SK-N-SH (cell line): ENCODE measurements around the gene GALM. TPM values are rescaled to one million over a fixed set of nuclear protein-coding genes. Genes with fewer than 3 reads are reported as not detected.

Source experiments
- CTCF ChIA-PET: fragments of 300-600, 350-600 bp; formaldehyde crosslinking; extraction: SDS; loops from one replicate; lab custom pipeline; 2021; lab: Yijun Ruan, JAX
- POLR2A ChIA-PET: fragments of 350-600 bp; sonication (Branson Sonifier 250); formaldehyde crosslinking; extraction: SDS; loops from one replicate; lab custom pipeline; 2020; ENCODE audit warnings: antibody characterized with exemption, inconsistent platforms; lab: Yijun Ruan, JAX
- DNase-seq: peaks from one replicate; pipeline ENCODE4 v3.0.0; 2012
- H2AFZ ChIP-seq: fragments of 200-600 bp; sonication (generic); 2 replicates; pipeline ENCODE4 v1.8.1; 2016; ENCODE audit warnings: antibody characterized with exemption, mild to moderate bottlenecking, low read depth
- H3F3A ChIP-seq: fragments of 200-600 bp; sonication (generic); replicated peaks from 2 replicates; pipeline ENCODE3; 2016; ENCODE audit warnings: antibody characterized with exemption, mild to moderate bottlenecking; ENCODE audit not compliant: insufficient read depth
- H3K27ac ChIP-seq, 2 experiments: fragments of 200-500 bp in 1 of 2; fragments of 200-600 bp in 1 of 2; sonication (Bioruptor generic) in 1 of 2; sonication (generic), shearing (Covaris generic) in 1 of 2; 2 replicates each; pipeline versions ENCODE4 v1.5.1 to v1.6.1; 2014 to 2016; ENCODE audit warnings: low read depth in 2 of 2, inconsistent platforms in 1 of 2, low read length in 1 of 2, mild to moderate bottlenecking in 1 of 2, mixed read lengths in 1 of 2
- H3K27me3 ChIP-seq: fragments of 200-600 bp; sonication (generic), shearing (Covaris generic); 2 replicates; pipeline ENCODE4 v1.6.1; 2016; ENCODE audit warnings: mixed run types; ENCODE audit not compliant: insufficient read depth
- H3K36me3 ChIP-seq, 2 experiments: fragments of 200-500 bp in 1 of 2; fragments of 200-600 bp in 1 of 2; sonication (Bioruptor generic) in 1 of 2; sonication (generic) in 1 of 2; replicated peaks in 1 of 2; 2 replicates each; pipeline versions ENCODE3 to v1.5.1; 2014 to 2016; ENCODE audit warnings: low read length in 1 of 2, mild to moderate bottlenecking in 1 of 2; ENCODE audit not compliant: insufficient read depth in 2 of 2, control insufficient read depth in 1 of 2
- H3K4me1 ChIP-seq, 2 experiments: fragments of 200-500 bp in 1 of 2; fragments of 200-600 bp in 1 of 2; sonication (Bioruptor generic) in 1 of 2; sonication (generic), shearing (Covaris generic) in 1 of 2; 2 replicates each; pipeline versions ENCODE4 v1.5.1 to v1.6.1; 2014 to 2016; ENCODE audit warnings: low read depth in 1 of 2, low read length in 1 of 2, mixed run types in 1 of 2; ENCODE audit not compliant: insufficient read depth in 2 of 2, control insufficient read depth in 1 of 2
- H3K4me2 ChIP-seq: fragments of 200-600 bp; sonication (generic), shearing (Covaris generic); 2 replicates; pipeline ENCODE4 v1.6.1; 2017; ENCODE audit warnings: mixed run types
- H3K4me3 ChIP-seq, 2 experiments: fragments of 200-500 bp in 1 of 2; fragments of 200-600 bp in 1 of 2; sonication (Bioruptor generic) in 1 of 2; sonication (generic), shearing (Covaris generic) in 1 of 2; 2 replicates each; pipeline versions ENCODE4 v1.5.1 to v1.8.1; 2014 to 2016; ENCODE audit warnings: low read depth in 2 of 2, inconsistent platforms in 1 of 2, low read length in 1 of 2, mild to moderate bottlenecking in 1 of 2, mixed read lengths in 1 of 2, moderate library complexity in 1 of 2
- H3K79me2 ChIP-seq: fragments of 200-600 bp; sonication (generic); 2 replicates; pipeline ENCODE4 v1.8.1; 2017; ENCODE audit warnings: mild to moderate bottlenecking; ENCODE audit not compliant: insufficient read depth
- H3K9ac ChIP-seq: fragments of 200-600 bp; sonication (generic); 2 replicates; pipeline ENCODE4 v1.6.1; 2017; ENCODE audit warnings: mixed run types
- H3K9me2 ChIP-seq: fragments of 200-600 bp; sonication (generic); 2 replicates; pipeline ENCODE4 v1.6.1; 2017; ENCODE audit warnings: mixed run types
- H3K9me3 ChIP-seq: fragments of 200-600 bp; sonication (generic); 2 replicates; pipeline ENCODE4 v1.6.1; 2017; ENCODE audit warnings: mixed run types, mild to moderate bottlenecking, moderate library complexity
- H4K20me1 ChIP-seq: fragments of 200-600 bp; sonication (generic); 2 replicates; pipeline ENCODE4 v1.6.1; 2017; ENCODE audit warnings: mild to moderate bottlenecking, mixed run types; ENCODE audit not compliant: insufficient read depth
- ELF1 ChIP-seq: IDR thresholded peaks from 2 replicates; pipeline ENCODE4 v1.4.0; 2012
- EP300 ChIP-seq, 2 experiments: IDR thresholded peaks; 2 replicates each; pipeline versions ENCODE4 v1.4.0 to v1.6.1; 2012; ENCODE audit warnings: borderline replicate concordance in 1 of 2, low read depth in 1 of 2, low read length in 1 of 2
- FOSL2 ChIP-seq: IDR thresholded peaks from 2 replicates; pipeline ENCODE4 v1.4.0; 2012; ENCODE audit warnings: low read depth, mild to moderate bottlenecking, moderate library complexity, borderline replicate concordance
- FOXJ3 ChIP-seq: sonication (generic); formaldehyde crosslinking; IDR thresholded peaks from 2 replicates; pipeline ENCODE4 v1.5.1; 2020; ENCODE audit warnings: mild to moderate bottlenecking, missing genetic modification reagents
- FOXM1 ChIP-seq: IDR thresholded peaks from 2 replicates; pipeline ENCODE4 v1.4.0; 2012; ENCODE audit warnings: low read depth, mild to moderate bottlenecking
- GATA2 ChIP-seq: sonication (generic); formaldehyde crosslinking; IDR thresholded peaks from 2 replicates; pipeline ENCODE4 v1.5.0; 2020; ENCODE audit warnings: mild to moderate bottlenecking, missing genetic modification reagents
- JUND ChIP-seq: IDR thresholded peaks from 2 replicates; pipeline ENCODE4 v1.4.0; 2012
- MEF2A ChIP-seq: IDR thresholded peaks from 2 replicates; pipeline ENCODE4 v1.4.0; 2012; ENCODE audit warnings: low read depth, borderline replicate concordance
- MXI1 ChIP-seq: IDR thresholded peaks from 2 replicates; pipeline ENCODE4 v1.6.1; 2012; ENCODE audit warnings: mild to moderate bottlenecking, low read depth, low read length, improper control_type of control experiment
- NFIC ChIP-seq: IDR thresholded peaks from 2 replicates; pipeline ENCODE4 v1.4.0; 2012; ENCODE audit warnings: borderline replicate concordance
- NRF1 ChIP-seq: IDR thresholded peaks from 2 replicates; pipeline ENCODE4 v1.6.1; 2012; ENCODE audit warnings: low read depth, mild to moderate bottlenecking, low read length
- POLR2AphosphoS5 ChIP-seq: IDR thresholded peaks from 2 replicates; pipeline ENCODE4 v1.6.1; 2012; ENCODE audit warnings: low read depth, low read length
- SMC3 ChIP-seq: IDR thresholded peaks from 2 replicates; pipeline ENCODE4 v1.6.1; 2012; ENCODE audit warnings: low read depth, low read length, improper control_type of control experiment
- TCF12 ChIP-seq: IDR thresholded peaks from 2 replicates; pipeline ENCODE4 v1.4.0; 2012
- YY1 ChIP-seq: IDR thresholded peaks from 2 replicates; pipeline ENCODE4 v1.4.0; 2012; ENCODE audit warnings: low read depth, mild to moderate bottlenecking
- WGBS: methylation state at CpG from one replicate; pipeline ENCODE4 v1.1.6; 2017; ENCODE audit warnings: low lambda C conversion rate; 5-methylcytosine and 5-hydroxymethylcytosine counted together
- polyA plus RNA-seq, 3 experiments: library from polyadenylated mRNA; depleted of rRNA; stranded (reverse); fragments of >200 nt; gene quantifications; 2 replicates each; pipeline ENCODE4 v1.2.3, GENCODE V29; 2012
- TF ChIP-seq, protein P1 (sequence below): IDR thresholded peaks from 2 replicates; pipeline ENCODE4 v1.4.0; 2012; ENCODE audit warnings: low read depth, borderline replicate concordance
- TF ChIP-seq, protein P2 (sequence below): fragments of 150-350 bp; IDR thresholded peaks from 2 replicates; pipeline ENCODE4 v1.6.1; 2017; ENCODE audit warnings: antibody characterized with exemption, low read length, low read depth, borderline replicate concordance
- TF ChIP-seq, protein P3 (sequence below): IDR thresholded peaks from 2 replicates; pipeline ENCODE4 v1.4.0; 2012; ENCODE audit warnings: low read depth, borderline replicate concordance

The GALM gene
- polyA plus RNA-seq, 1 of the 3 experiments (the other 2 are of a cell fraction): 17.9 TPM

DNA sequence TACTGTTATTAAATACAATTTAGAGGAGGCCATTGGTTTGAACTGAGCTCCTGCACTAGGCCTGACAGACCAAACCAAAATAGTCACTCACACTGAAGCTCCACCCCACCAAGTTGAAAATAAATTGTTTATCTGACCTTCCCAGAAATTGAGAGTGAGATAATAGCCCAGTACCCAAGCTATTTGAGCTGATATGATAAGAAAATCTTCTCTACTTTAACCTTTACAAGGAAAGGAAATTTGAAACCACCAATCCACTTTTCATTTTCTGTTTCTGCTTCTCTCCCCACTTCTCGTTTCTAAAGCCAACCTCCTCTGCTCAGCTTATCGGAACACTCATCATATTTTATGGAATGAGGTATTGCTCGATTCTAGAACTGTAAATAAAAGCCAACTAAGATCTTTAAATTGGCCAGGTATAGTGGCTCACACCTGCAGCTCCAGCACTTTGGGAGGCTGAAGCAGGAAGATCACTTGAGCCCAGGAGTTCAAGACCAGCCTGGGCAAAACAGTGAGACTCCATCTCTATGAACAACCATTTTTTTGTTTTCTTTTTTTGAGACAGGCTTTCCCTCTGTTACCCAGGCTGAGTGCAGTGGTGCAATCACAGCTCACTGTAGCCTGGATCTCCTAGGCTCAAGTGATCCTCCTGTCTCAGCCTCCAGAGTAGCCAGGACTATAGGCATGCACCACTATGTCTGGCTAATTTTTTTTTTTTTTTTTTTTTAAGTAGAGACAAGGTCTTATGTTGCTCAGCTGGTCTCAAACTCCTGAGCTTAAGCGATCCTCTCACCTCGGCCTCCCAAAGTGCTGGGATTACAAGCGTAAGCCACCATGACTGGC, 13.3 kb upstream of the GALM start:
- no peak overlapping the region for H3K4me2 ChIP-seq
- ChIA-PET POLR2A (interaction anchor here (0.6 kb wide), 1 partner anchor 51 kb away, joined by 4 read pairs; no protein-coding TSS in a partner anchor), CTCF (interaction anchor here (1.2 to 1.9 kb wide), 2 partner anchors 18 to 49 kb away, joined by 5 read pairs; no protein-coding TSS in a partner anchor)
- H3K9me2 ChIP-seq: no peaks in the 10 kb centered on the region
- H3F3A ChIP-seq: no peaks in the 10 kb centered on the region
- H3K27me3 ChIP-seq: no peaks in the 10 kb centered on the region
- TF ChIP-seq FOXJ3 (CRISPR knock-in tag) (no peak), YY1 (no peak), SMC3 (no peak), TCF12 (no peak), JUND (no peak), GATA2 (no peak), NRF1 (no peak), EP300 (IDR thresholded peaks at IDR 0.05; ENCODE audit: borderline replicate concordance in 1 of 2, low read depth in 1 of 2, low read length in 1 of 2) (no peak), ELF1 (no peak), MEF2A (no peak), FOSL2 (no peak), POLR2AphosphoS5 (no peak), NFIC (no peak), MXI1 (no peak), FOXM1 (no peak)
- TF ChIP-seq, protein P1, sequence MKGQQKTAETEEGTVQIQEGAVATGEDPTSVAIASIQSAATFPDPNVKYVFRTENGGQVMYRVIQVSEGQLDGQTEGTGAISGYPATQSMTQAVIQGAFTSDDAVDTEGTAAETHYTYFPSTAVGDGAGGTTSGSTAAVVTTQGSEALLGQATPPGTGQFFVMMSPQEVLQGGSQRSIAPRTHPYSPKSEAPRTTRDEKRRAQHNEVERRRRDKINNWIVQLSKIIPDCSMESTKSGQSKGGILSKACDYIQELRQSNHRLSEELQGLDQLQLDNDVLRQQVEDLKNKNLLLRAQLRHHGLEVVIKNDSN: no peak
- TF ChIP-seq, protein P2, sequence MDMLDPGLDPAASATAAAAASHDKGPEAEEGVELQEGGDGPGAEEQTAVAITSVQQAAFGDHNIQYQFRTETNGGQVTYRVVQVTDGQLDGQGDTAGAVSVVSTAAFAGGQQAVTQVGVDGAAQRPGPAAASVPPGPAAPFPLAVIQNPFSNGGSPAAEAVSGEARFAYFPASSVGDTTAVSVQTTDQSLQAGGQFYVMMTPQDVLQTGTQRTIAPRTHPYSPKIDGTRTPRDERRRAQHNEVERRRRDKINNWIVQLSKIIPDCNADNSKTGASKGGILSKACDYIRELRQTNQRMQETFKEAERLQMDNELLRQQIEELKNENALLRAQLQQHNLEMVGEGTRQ: no peak
- TF ChIP-seq, protein P3, sequence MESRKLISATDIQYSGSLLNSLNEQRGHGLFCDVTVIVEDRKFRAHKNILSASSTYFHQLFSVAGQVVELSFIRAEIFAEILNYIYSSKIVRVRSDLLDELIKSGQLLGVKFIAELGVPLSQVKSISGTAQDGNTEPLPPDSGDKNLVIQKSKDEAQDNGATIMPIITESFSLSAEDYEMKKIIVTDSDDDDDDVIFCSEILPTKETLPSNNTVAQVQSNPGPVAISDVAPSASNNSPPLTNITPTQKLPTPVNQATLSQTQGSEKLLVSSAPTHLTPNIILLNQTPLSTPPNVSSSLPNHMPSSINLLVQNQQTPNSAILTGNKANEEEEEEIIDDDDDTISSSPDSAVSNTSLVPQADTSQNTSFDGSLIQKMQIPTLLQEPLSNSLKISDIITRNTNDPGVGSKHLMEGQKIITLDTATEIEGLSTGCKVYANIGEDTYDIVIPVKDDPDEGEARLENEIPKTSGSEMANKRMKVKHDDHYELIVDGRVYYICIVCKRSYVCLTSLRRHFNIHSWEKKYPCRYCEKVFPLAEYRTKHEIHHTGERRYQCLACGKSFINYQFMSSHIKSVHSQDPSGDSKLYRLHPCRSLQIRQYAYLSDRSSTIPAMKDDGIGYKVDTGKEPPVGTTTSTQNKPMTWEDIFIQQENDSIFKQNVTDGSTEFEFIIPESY: no peak
- H3K4me1 ChIP-seq: no peaks in the 10 kb centered on the region; a peak in 1 of 4 replicates
- 86% methylated on average over 6 of the region's 6 CpGs for WGBS
- no peaks in the 10 kb centered on the region for H3K79me2 ChIP-seq
- 0 out of 2 replicates have a peak overlapping the region, but pooled peaks have one; percentile 15 for H2AFZ ChIP-seq
- no peaks in the 10 kb centered on the region for H3K9me3 ChIP-seq
- H3K9ac ChIP-seq: no peak overlapping the region
- no peak overlapping the region for H3K4me3 ChIP-seq
- no peak for DNase-seq
- no peak overlapping the region for H3K27ac ChIP-seq
- H4K20me1 ChIP-seq: no peaks in the 10 kb centered on the region
- H3K36me3 ChIP-seq: no peaks in the 10 kb centered on the region
